ENCODE measurements around the gene CDH12. TPM values are rescaled to one million over a fixed set of nuclear protein-coding genes. Genes with fewer than 3 reads are reported as not detected.

The CDH12 gene
- total and polyA plus RNA-seq, 2 experiments from 2014 or later: not detected

DNA sequence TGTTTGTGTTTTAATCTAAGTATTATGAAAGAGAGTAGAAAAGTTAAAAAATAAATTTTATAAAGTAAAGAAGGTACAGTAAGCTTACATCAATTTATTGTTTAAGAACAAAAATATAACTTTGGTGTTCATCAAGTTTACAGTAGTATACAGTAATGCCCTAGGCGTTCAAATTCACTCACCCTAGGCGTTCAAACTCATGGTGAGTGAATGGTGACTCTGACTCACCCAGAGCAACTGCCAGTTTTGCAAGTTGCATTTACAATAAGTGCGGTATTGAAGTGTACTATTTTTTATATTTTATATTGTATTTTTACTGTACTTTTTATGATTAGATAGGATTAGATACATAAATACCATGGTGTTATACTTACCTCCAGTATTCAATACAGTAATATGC, 421.3 kb downstream of the CDH12 start:
- Histone ChIP-seq H2AFZ (no peak overlapping the region), H3K9me2 (ENCODE audit: insufficient read depth) (no peaks in the 10 kb centered on the region), H3F3A (ENCODE audit: insufficient read depth) (no peaks in the 10 kb centered on the region), H3K27ac (no peak overlapping the region), H3K36me3 (ENCODE audit: low read depth) (no peaks in the 10 kb centered on the region), H3K27me3 (replicated peaks; ENCODE audit: insufficient read depth) (no peaks in the 10 kb centered on the region), H3K9ac (no peak overlapping the region), H4K20me1 (ENCODE audit: insufficient read depth) (no peaks in the 10 kb centered on the region), H3K4me1 (ENCODE audit: insufficient read depth) (no peaks in the 10 kb centered on the region), H3K79me2 (ENCODE audit: insufficient read depth) (no peaks in the 10 kb centered on the region), H3K4me3 (no peak overlapping the region), H3K9me3 (ENCODE audit: low read depth) (no peaks in the 10 kb centered on the region), H3K4me2 (ENCODE audit: unreplicated experiment) (no peak overlapping the region)
- DNase-seq: no peak
- TF ChIP-seq EZH2 (IDR thresholded peaks at IDR 0.05; ENCODE audit: insufficient read depth, poor library complexity, severe bottlenecking): no peak
- TF ChIP-seq EZH2phosphoT487 (IDR thresholded peaks at IDR 0.05; ENCODE audit: insufficient read depth, low read depth): no peak
- 41 to 47% methylated on average over 3 of the region's 3 CpGs for WGBS, 2 experiments (ENCODE audit: low coverage in 1 of 2, low lambda C conversion rate in 2 of 2, missing lambda C conversion rate in 2 of 2)
- in situ Hi-C loops (cut with MboI): no loop called here

DNA sequence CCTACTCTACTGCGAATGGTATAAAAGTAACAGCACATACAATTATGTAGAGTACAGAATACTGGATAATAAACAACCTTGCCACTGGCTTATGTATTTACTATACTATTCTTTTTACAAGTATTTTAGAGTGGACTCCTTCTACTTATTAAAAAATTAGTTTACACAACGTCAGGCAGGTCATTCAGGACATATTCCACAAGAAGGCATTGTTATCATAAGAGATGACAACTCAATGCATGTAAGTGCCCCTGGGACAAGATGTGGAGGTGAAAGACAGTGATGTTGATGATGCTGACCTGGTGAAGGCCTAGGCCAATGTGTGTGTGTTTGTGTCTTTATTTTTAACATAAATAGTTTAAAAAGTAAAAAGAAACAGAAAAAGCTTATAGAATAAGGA, 421.7 kb downstream of the CDH12 start:
- Histone ChIP-seq H3K36me3 (ENCODE audit: low read depth) (no peaks in the 10 kb centered on the region), H3K4me1 (ENCODE audit: insufficient read depth) (no peaks in the 10 kb centered on the region), H3K27me3 (replicated peaks; ENCODE audit: insufficient read depth) (no peaks in the 10 kb centered on the region), H3K9me3 (ENCODE audit: low read depth) (no peaks in the 10 kb centered on the region), H3K27ac (no peak overlapping the region), H3K4me3 (no peak overlapping the region), H3K9me2 (ENCODE audit: insufficient read depth) (no peaks in the 10 kb centered on the region), H3F3A (ENCODE audit: insufficient read depth) (no peaks in the 10 kb centered on the region), H3K9ac (no peak overlapping the region), H3K4me2 (ENCODE audit: unreplicated experiment) (no peak overlapping the region), H4K20me1 (ENCODE audit: insufficient read depth) (no peaks in the 10 kb centered on the region), H3K79me2 (ENCODE audit: insufficient read depth) (no peaks in the 10 kb centered on the region), H2AFZ (no peak overlapping the region)
- TF ChIP-seq EZH2 (IDR thresholded peaks at IDR 0.05; ENCODE audit: insufficient read depth, poor library complexity, severe bottlenecking): no peak
- no peak for TF ChIP-seq EZH2phosphoT487 (IDR thresholded peaks at IDR 0.05; ENCODE audit: insufficient read depth, low read depth)
- in situ Hi-C loops (cut with MboI): no loop called here
- 30 to 32% methylated on average over 2 of the region's 2 CpGs for WGBS, 2 experiments (ENCODE audit: low coverage in 1 of 2, low lambda C conversion rate in 2 of 2, missing lambda C conversion rate in 2 of 2)
- DNase-seq: no peak

DNA sequence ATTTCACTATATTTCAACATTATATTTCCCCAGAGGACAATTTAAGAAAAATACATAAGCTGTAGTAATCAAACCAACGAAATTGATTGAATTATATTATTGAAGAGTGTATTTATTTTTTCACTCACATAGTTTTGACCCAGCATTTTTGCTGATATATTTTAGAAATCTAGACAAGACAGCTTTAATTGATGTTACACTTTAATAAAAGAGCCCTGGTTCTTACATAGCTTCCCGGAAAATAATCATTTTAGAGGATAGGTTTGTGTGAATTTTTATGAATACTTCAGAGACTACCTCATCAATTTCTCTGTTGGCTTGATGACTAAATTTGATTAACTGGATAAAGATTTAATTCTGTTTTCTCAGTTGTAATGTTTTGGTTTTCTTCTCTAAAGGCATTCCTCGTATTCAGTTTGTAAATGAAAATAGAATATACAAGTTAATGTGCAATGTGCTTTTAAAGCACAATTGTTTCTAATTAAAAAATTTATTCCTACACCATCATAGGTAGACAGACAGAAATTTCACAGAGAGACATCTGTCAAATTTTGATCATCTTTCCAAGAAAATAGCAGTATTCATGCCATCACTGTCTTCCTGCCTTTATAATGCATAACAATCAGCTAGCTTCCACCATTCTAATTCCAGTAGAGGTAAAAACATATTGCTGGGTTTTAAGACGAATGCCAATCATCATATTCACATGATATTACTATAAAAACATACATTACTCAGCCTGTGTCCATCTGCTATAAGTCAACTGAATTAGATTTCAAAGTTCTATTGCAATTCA, 441.4 kb downstream of the CDH12 start:
- TF ChIP-seq EZH2phosphoT487 (IDR thresholded peaks at IDR 0.05; ENCODE audit: insufficient read depth, low read depth): no peak
- TF ChIP-seq EZH2 (IDR thresholded peaks at IDR 0.05; ENCODE audit: insufficient read depth, poor library complexity, severe bottlenecking): no peak
- no peak overlapping the region for H3K4me3 ChIP-seq
- no peak overlapping the region for H3K9ac ChIP-seq
- no peaks in the 10 kb centered on the region for H3K4me1 ChIP-seq (ENCODE audit: insufficient read depth)
- no peak overlapping the region for H3K4me2 ChIP-seq (ENCODE audit: unreplicated experiment)
- 4 to 5% methylated on average over 4 of the region's 4 CpGs for WGBS, 2 experiments (ENCODE audit: low coverage in 1 of 2, low lambda C conversion rate in 2 of 2, missing lambda C conversion rate in 2 of 2)
- H3K27ac ChIP-seq: no peak overlapping the region
- no peaks in the 10 kb centered on the region for H3K9me2 ChIP-seq (ENCODE audit: insufficient read depth)
- no peaks in the 10 kb centered on the region for H3F3A ChIP-seq (ENCODE audit: insufficient read depth)
- in situ Hi-C loops (cut with MboI): no loop called here
- no peak for DNase-seq
- H3K36me3 ChIP-seq (ENCODE audit: low read depth): no peaks in the 10 kb centered on the region
- no peak overlapping the region for H2AFZ ChIP-seq
- no peaks in the 10 kb centered on the region for H3K27me3 ChIP-seq (replicated peaks; ENCODE audit: insufficient read depth)
- H3K9me3 ChIP-seq (ENCODE audit: low read depth): no peaks in the 10 kb centered on the region
- no peaks in the 10 kb centered on the region for H3K79me2 ChIP-seq (ENCODE audit: insufficient read depth)
- no peaks in the 10 kb centered on the region for H4K20me1 ChIP-seq (ENCODE audit: insufficient read depth)

DNA sequence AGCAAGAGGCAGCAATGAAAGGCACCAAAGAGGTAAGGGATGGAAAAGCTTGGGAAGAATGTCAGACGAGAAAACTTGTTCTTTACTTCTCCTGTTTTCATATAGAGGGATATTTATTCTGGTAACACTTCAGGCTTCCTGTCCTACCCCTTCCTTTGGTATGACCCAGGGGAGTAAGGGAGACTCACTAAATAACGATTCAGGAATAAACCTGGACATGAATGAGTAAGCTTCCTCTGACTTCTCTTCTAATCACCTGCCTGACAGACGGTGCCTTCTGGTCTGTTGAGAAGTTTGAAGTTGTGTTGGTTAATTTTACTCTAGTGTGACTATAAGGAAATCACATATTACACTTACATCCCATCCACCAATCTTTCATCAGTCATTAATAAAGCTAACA, 461.2 kb downstream of the CDH12 start:
- Histone ChIP-seq H4K20me1 (ENCODE audit: insufficient read depth) (no peaks in the 10 kb centered on the region), H2AFZ (no peak overlapping the region), H3K36me3 (ENCODE audit: low read depth) (no peaks in the 10 kb centered on the region), H3F3A (ENCODE audit: insufficient read depth) (no peaks in the 10 kb centered on the region), H3K79me2 (ENCODE audit: insufficient read depth) (no peaks in the 10 kb centered on the region), H3K27ac (no peak overlapping the region), H3K9me2 (ENCODE audit: insufficient read depth) (no peaks in the 10 kb centered on the region), H3K4me2 (ENCODE audit: unreplicated experiment) (no peak overlapping the region), H3K4me1 (ENCODE audit: insufficient read depth) (no peaks in the 10 kb centered on the region), H3K9ac (no peak overlapping the region), H3K4me3 (no peak overlapping the region), H3K9me3 (ENCODE audit: low read depth) (no peaks in the 10 kb centered on the region), H3K27me3 (replicated peaks; ENCODE audit: insufficient read depth) (no peaks in the 10 kb centered on the region)
- in situ Hi-C loops (cut with MboI): no loop called here
- 21 to 28% methylated on average over 3 of the region's 3 CpGs for WGBS, 2 experiments (ENCODE audit: low coverage in 1 of 2, low lambda C conversion rate in 2 of 2, missing lambda C conversion rate in 2 of 2)
- TF ChIP-seq EZH2 (IDR thresholded peaks at IDR 0.05; ENCODE audit: insufficient read depth, poor library complexity, severe bottlenecking): no peak
- no peak for TF ChIP-seq EZH2phosphoT487 (IDR thresholded peaks at IDR 0.05; ENCODE audit: insufficient read depth, low read depth)
- DNase-seq: no peak
